Measurements from ENCODE around the gene KIF2C.
"Not testable (repeated sequence)": the region's sequence is repeated elsewhere in the genome, so short reads cannot be mapped to it uniquely, and the experiment has no call there.

The KIF2C gene

GRCh38 chr1:44720281-44720680 lies 19.4 kb upstream of the KIF2C start:
- FAIRE-seq, result no peak

- FAIRE-seq, result no peak
Measured at GRCh38 chr1:44721485-44722361, 17.9 kb upstream of the KIF2C start.

GRCh38 chr1:44723064-44723463 lies 16.6 kb upstream of the KIF2C start:
- FAIRE-seq, result no peak

DNA sequence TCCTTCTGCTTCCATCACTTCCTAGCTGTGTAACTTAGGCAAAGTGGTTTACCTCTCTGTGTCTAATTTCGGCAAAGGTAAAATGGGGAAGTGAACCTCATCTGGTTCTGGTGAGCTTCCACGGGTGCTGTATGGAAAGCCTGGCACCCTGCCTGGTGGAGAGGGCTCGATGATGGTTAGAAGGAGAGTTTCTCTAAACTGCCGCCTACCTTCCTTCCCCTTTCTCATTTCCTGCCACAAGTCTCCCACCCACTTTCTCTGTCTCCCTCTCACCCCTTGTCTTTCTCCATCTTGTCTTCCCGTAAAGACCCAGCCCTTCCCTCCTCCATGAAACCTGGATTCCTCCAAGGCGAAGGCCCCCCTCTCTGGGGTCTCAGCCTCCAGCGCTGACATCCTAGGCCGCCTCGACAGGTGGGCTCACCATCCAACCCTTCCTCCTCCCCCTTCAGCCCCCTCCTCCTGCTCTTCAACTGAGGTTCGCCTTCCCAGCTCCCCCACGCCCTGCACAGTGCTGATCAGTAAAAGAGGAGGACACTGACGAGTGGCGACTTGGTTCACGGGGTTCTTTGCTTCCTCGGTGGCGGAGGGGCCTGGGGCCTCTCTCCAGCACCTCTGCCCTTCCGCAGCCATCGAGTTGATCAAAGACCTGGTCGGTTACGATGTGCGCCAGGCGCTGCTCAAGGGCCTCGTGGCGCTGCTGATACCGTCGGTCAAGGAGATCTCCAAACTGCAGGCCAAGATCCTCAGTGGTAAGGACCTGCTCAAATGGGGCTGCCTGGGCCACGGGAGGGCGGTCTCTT lies 15.9 kb upstream of the KIF2C start:
- FAIRE-seq, result no peak

GRCh38 chr1:44724296-44724954 lies 15.2 kb upstream of the KIF2C start:
- no peak for FAIRE-seq

DNA sequence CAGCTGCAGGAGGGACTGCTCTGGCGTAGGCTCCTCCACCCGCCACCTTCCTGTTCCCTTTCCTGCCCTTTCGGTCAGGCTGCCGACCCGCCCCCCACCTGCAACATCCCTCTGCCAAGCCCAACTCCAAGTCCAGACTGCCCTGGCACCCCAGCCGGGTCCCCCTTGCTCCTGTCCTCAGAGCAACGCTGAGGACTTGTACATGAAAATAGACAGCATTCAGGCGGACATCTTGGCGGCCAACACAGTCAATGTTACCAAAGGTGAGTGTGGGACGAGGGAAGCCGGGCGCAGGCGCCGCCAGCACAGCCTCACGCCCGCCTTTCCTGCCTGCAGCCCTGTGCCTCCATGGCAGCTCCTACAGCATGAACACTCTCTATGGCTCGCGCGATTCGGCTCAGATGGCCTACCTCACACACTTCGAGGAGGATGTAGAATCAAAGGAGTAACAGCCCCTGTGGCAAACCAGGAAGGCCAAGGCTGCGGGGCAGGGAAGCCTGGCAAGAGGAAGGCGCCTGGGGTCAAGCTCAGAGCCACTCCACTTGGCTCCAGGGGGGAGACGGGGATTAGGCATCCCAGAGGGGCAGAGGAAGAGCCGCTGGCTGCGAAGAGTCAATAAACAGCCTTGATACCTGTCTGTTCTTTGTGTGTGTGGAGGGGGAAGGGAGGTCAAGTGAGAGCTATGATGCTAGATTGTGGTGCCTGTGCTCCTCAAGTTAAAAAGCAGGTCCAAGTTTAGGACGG lies 14.5 kb upstream of the KIF2C start:
- FAIRE-seq, result no peak

GRCh38 chr1:44730741-44731512 lies 8.7 kb upstream of the KIF2C start, which contains the start of gene RNU5D-1:
Gene RNU5D-1, minus strand, starts transcription at chr1:44731170.
- FAIRE-seq, result peak; percentile 38

DNA sequence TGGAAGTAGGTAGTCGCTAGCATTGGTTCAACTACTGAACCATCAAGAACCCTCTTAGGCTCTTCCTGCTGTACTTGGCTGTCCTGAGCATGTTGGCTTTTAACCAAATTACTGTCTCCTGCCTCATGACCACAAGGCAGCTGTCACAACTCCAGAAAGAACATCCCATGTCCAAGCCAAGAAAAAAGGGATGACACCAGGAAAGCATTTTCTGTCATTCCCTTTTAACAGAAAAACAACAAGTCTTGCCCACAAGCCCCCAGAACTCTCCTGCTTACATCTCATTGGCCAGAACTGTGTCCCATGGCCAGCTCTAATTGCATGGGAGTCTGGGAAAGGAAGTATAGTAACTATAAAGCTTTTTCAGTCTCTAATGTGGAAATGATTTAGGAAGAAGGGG lies 6.3 kb upstream of the KIF2C start:
- no peak for FAIRE-seq

GRCh38 chr1:44733784-44734183 lies 5.9 kb upstream of the KIF2C start:
- FAIRE-seq, result no peak

- FAIRE-seq, result no peak
Measured at GRCh38 chr1:44735992-44736391, 3.6 kb upstream of the KIF2C start.

GRCh38 chr1:44738953-44739306 lies 707 bp upstream of the KIF2C start:
- FAIRE-seq, result not testable (repeated sequence)

- no peak for FAIRE-seq
Measured at GRCh38 chr1:44740179-44740617, 561 bp downstream of the KIF2C start.

DNA sequence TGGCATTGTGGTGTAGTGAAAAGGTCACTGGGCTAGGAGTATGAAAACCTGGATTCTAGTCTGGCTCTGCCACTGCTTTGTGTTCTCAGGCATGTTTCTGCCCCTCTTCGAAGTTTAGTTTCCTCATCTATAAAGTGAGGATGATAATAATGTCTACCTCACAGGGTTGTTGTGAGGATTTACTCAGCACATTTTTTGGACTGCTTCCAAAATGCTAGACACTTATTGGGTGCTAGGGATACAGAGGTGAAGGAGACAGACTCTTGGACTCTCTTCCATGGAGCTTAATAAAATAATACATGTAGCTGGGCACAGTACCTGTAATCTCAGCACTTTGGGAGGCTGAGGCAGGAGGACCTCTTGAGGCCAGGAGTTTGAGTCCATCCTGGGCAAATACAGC lies 3.6 kb downstream of the KIF2C start:
- no peak for FAIRE-seq

GRCh38 chr1:44747878-44748277 lies 8.2 kb downstream of the KIF2C start:
- no peak for FAIRE-seq

DNA sequence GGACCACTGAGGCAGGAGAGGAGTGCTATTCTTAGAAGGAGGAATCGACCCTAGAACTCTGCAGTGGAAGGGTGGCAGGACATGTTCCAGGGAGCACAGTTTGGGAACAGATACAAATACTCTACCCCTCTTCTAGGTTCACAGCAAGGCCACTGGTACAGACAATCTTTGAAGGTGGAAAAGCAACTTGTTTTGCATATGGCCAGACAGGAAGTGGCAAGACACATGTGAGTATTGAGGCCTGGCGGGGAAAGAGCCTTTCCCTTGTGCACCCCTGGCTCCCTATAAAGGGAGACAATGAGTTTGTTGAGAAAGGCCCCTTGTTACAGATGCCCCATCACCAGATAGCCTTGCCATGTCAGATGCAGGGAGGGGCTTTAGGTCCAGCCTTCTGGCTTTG lies 17.8 kb downstream of the KIF2C start:
- FAIRE-seq, result no peak

GRCh38 chr1:44759077-44759476 lies 19.4 kb downstream of the KIF2C start:
- FAIRE-seq, result no peak

DNA sequence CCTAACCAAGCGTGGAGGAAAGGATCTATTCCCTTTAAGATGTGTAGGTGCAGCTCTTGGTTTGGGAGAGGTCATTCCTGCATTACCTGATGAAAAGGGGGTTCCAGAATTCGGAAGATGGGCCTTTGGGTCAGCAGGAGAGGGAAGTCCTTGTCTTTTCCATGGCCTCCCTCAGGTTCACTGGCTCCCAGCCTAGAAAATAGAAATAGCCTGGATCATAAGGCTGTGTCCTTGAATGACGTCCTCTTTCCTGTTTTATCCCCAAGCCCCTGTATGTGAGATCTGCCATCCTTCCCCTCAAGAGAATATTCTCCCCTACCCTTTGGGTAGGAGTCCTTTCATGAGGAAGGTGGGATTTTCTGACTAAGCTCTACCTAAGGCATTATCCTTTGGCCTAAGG lies 21.2 kb downstream of the KIF2C start:
- FAIRE-seq, result no peak

GRCh38 chr1:44766421-44766820 lies 26.8 kb downstream of the KIF2C start:
- not testable (repeated sequence) for FAIRE-seq

DNA sequence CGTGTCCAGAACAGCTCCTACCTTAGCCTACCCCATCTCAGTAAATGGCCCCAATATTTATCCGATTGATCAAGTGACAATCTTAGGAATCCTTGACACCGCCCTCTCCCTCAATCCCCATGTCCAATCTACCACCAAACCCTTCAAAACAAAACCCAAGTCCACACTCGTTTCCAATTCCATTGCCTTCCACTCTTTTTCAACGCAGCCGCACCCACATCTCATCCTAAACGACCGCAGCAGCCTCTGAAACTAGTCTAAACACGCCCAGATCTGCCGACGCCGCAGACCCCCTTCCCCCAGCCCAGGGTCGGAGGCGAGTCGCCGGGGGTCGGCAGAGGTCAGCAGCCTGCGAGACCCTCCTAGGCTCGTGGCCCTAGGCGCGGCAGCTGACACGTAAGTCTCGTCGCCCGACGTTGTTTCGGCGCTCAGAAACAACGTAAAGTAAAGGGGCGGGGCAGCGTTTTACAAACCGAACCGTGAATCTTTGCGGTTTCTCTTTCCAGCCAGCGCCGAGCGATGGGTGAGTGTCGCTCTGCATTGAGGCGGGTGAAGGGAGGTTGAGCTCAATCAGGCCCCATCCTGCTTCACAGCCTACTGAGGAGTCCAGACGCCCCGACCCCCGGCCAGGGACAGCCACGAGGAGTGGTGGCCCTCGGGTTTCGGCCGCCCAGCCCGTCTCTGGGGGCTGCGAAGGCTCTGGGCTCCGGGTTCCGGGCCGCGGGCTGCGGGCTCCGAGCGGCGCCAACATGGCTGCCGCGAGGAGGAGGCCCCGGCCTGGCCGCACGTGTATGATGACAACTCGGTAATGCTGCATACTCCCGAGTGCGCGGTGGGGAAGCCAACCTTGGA lies 35.7 kb downstream of the KIF2C start, which contains the start of gene RPS8:
Gene RPS8 (plus strand): TSS at position 463 of the 852 bp plus-strand sequence. CDS start 57 bp downstream, at position 520.
- no peak for FAIRE-seq

DNA sequence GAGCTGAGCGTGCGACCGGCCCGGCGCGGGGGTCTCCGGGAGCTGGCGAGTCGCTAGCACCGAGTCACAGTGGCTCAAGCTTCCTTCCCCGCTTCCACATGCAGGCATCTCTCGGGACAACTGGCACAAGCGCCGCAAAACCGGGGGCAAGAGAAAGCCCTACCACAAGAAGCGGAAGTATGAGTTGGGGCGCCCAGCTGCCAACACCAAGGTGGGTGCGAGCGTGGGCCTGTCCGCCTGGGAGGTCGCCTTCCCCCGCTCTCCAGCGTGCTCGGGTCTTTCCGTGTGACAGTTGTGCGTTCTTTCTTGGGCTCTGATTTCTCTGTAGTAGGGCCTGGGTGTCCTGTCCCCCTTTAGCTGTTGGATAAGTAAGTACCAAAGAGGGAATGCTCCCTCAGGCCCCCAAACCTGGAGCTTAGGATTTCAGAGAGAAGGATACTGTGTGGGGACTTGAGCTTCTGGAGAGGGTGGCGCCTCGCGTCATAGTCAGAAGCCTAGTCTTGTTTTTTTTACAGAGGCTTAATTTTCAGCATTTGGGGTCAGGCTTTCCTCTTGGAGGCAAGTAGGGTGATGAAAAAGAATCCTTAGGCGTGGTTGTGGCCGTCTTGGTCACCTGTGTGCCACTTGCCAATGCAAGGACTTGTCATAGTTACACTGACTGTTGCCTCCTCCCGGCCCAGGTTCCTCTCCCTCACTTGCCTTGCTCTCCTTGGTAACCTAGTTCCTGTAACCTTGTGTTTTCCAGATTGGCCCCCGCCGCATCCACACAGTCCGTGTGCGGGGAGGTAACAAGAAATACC lies 36.5 kb downstream of the KIF2C start:
- FAIRE-seq, result no peak
